Astrocyte (in vitro differentiated cells and primary cell): ENCODE results near the gene ULBP3. TPM values are rescaled to one million over a fixed set of nuclear protein-coding genes. Genes with fewer than 3 reads are reported as not detected.

Experiments used
- DNase-seq: peaks from one replicate; pipeline ENCODE4 v3.0.0-alpha.2; 2010; ENCODE audit warnings: low read depth
- FAIRE-seq: peaks from 2 replicates; lab custom pipeline; 2011; peaks lifted over from hg19 to GRCh38; lab: Jason Lieb, UNC
- H2AFZ ChIP-seq: 2 replicates; pipeline ENCODE4 v1.6.0; 2012; ENCODE audit warnings: low read depth, low read length, inconsistent platforms
- H3K27ac ChIP-seq: 2 replicates; pipeline ENCODE4 v1.5.1; 2011; ENCODE audit warnings: low read depth, low read length, inconsistent platforms
- H3K27me3 ChIP-seq: 2 replicates; pipeline ENCODE4 v1.6.0; 2011; ENCODE audit warnings: low read length, inconsistent platforms; ENCODE audit not compliant: insufficient read depth
- H3K36me3 ChIP-seq: 2 replicates; pipeline ENCODE4 v1.5.1; 2011; ENCODE audit warnings: low read length, inconsistent platforms; ENCODE audit not compliant: insufficient read depth
- H3K4me1 ChIP-seq: 2 replicates; pipeline ENCODE4 v1.5.1; 2011; ENCODE audit warnings: low read length, inconsistent platforms; ENCODE audit not compliant: insufficient read depth
- H3K4me2 ChIP-seq: 2 replicates; pipeline ENCODE4 v1.6.0; 2012; ENCODE audit warnings: low read length, inconsistent platforms
- H3K4me3 ChIP-seq: 2 replicates; pipeline ENCODE4 v1.5.1; 2011; ENCODE audit warnings: low read depth, mild to moderate bottlenecking, low read length, inconsistent platforms; ENCODE audit not compliant: insufficient read depth
- H3K79me2 ChIP-seq: 2 replicates; pipeline ENCODE4 v1.6.0; 2012; ENCODE audit warnings: mild to moderate bottlenecking, low read length, inconsistent platforms; ENCODE audit not compliant: insufficient read depth
- H3K9ac ChIP-seq: 2 replicates; pipeline ENCODE4 v1.6.0; 2012; ENCODE audit warnings: mild to moderate bottlenecking, low read length, inconsistent platforms
- H3K9me3 ChIP-seq: 2 replicates; pipeline ENCODE4 v1.5.1; 2012; ENCODE audit warnings: low read depth, mild to moderate bottlenecking, low read length, inconsistent platforms; ENCODE audit not compliant: insufficient read depth
- H4K20me1 ChIP-seq: 2 replicates; pipeline ENCODE4 v1.6.0; 2012; ENCODE audit warnings: low read length, inconsistent platforms; ENCODE audit not compliant: insufficient read depth
- H3K27ac Mint-ChIP-seq: one replicate; pipeline ENCODE4 v1.8.0; 2021; ENCODE audit warnings: mild to moderate bottlenecking, mixed read lengths; ENCODE audit not compliant: unreplicated experiment
- H3K27me3 Mint-ChIP-seq: one replicate; pipeline ENCODE4 v1.8.0; 2021; ENCODE audit warnings: low read depth, mixed read lengths; ENCODE audit not compliant: unreplicated experiment
- H3K36me3 Mint-ChIP-seq: one replicate; pipeline ENCODE4 v1.8.0; 2021; ENCODE audit warnings: low read depth, mixed read lengths; ENCODE audit not compliant: unreplicated experiment
- H3K4me1 Mint-ChIP-seq: one replicate; pipeline ENCODE4 v1.8.0; 2021; ENCODE audit warnings: low read depth, mixed read lengths; ENCODE audit not compliant: unreplicated experiment
- H3K4me3 Mint-ChIP-seq: one replicate; pipeline ENCODE4 v1.8.0; 2021; ENCODE audit warnings: mild to moderate bottlenecking, moderate library complexity, mixed read lengths; ENCODE audit not compliant: unreplicated experiment
- H3K9me3 Mint-ChIP-seq: one replicate; pipeline ENCODE4 v1.8.0; 2021; ENCODE audit warnings: mild to moderate bottlenecking, mixed read lengths; ENCODE audit not compliant: unreplicated experiment
- EZH2 ChIP-seq: IDR thresholded peaks from 2 replicates; pipeline ENCODE4 v1.6.1; 2012; ENCODE audit warnings: mild to moderate bottlenecking, low read length, inconsistent platforms; ENCODE audit not compliant: insufficient read depth
- total RNA-seq: library from RNA; stranded (reverse); gene quantifications from 2 replicates; pipeline ENCODE4 v1.2.1, GENCODE V29; 2021
- TF ChIP-seq, protein P1 (sequence below): IDR thresholded peaks from 2 replicates; pipeline ENCODE4 v1.5.1; 2011; ENCODE audit warnings: low read depth, mild to moderate bottlenecking, inconsistent platforms, low read length, moderate library complexity; ENCODE audit not compliant: insufficient read depth

Gene ULBP3
- total RNA-seq, 1 donor from 2014 or later: 14.7 TPM

DNA sequence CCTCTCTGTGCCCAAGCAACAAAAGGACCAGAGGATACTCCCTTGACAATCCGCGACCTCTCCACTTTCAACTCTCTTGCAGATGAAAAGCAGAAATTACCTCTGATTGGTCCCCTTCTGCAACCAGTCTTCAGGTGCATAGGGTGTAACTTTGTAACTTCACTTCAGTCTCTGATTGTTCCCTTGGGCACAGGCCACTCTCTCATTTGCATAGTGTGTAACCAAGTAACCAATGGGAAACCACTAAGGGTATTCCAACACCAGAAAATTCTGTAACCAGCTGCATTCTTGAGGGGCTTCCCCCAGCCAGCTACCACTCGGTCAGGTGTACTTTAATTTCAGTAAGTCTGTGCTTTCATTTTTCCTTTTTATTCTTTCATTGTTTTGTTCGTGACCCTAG lies 39.2 kb downstream of the ULBP3 start:
- Mint-ChIP-seq H3K4me3 (no peak overlapping the region), H3K36me3 (peaks cover 2% of the 10 kb centered on the region), H3K9me3 (peaks cover 7% of the 10 kb centered on the region), H3K4me1 (peaks cover 9% of the 10 kb centered on the region), H3K27ac (no peak overlapping the region), H3K27me3 (peaks cover 77% of the 10 kb centered on the region)
- Histone ChIP-seq H3K4me1 (peaks cover 4% of the 10 kb centered on the region), H3K4me2 (no peak overlapping the region), H3K9me3 (no peaks in the 10 kb centered on the region), H3K27ac (no peak overlapping the region), H2AFZ (no peak overlapping the region), H3K9ac (no peak overlapping the region), H3K36me3 (no peaks in the 10 kb centered on the region), H3K27me3 (peaks cover 29% of the 10 kb centered on the region), H3K79me2 (no peaks in the 10 kb centered on the region), H3K4me3 (no peak overlapping the region), H4K20me1 (no peaks in the 10 kb centered on the region)
- no peak for DNase-seq
- TF ChIP-seq EZH2: no peak
- TF ChIP-seq, protein P1, sequence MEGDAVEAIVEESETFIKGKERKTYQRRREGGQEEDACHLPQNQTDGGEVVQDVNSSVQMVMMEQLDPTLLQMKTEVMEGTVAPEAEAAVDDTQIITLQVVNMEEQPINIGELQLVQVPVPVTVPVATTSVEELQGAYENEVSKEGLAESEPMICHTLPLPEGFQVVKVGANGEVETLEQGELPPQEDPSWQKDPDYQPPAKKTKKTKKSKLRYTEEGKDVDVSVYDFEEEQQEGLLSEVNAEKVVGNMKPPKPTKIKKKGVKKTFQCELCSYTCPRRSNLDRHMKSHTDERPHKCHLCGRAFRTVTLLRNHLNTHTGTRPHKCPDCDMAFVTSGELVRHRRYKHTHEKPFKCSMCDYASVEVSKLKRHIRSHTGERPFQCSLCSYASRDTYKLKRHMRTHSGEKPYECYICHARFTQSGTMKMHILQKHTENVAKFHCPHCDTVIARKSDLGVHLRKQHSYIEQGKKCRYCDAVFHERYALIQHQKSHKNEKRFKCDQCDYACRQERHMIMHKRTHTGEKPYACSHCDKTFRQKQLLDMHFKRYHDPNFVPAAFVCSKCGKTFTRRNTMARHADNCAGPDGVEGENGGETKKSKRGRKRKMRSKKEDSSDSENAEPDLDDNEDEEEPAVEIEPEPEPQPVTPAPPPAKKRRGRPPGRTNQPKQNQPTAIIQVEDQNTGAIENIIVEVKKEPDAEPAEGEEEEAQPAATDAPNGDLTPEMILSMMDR: no peak
- FAIRE-seq: no peak

DNA sequence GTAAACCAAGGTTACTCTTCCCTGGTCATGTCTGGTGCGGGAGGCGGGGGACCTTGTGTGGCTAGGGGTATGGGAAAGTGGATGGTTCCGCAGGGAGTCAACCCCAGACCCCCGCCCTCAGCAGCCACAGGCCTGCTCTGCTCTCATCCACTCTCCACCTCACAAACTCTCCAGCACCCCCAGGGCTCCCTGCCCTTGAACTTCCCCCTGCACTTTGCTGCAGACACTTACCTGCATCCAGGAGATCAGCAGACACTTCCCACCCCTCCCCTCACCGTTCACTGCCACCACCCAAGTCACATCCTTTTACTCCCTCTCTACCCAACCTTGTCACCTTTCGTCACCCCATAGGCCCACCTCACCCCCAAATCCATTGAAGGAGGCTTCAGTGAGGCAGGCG lies 39.6 kb downstream of the ULBP3 start:
- no peak overlapping the region for H3K4me3 Mint-ChIP-seq
- H3K27ac ChIP-seq: no peak overlapping the region
- peaks cover 7% of the 10 kb centered on the region for H3K9me3 Mint-ChIP-seq
- DNase-seq: no peak
- peaks cover 73% of the 10 kb centered on the region for H3K27me3 Mint-ChIP-seq
- H3K27ac Mint-ChIP-seq: no peak overlapping the region
- H3K4me1 Mint-ChIP-seq: peaks cover 9% of the 10 kb centered on the region
- H3K4me1 ChIP-seq: peaks cover 4% of the 10 kb centered on the region
- no peak overlapping the region for H2AFZ ChIP-seq
- H3K27me3 ChIP-seq: peaks cover 29% of the 10 kb centered on the region
- H3K36me3 Mint-ChIP-seq: peaks cover 2% of the 10 kb centered on the region
- no peaks in the 10 kb centered on the region for H4K20me1 ChIP-seq
- no peaks in the 10 kb centered on the region for H3K36me3 ChIP-seq
- no peak for FAIRE-seq
- no peak overlapping the region for H3K4me3 ChIP-seq
- TF ChIP-seq, protein P1: no peak
- no peak for TF ChIP-seq EZH2
- H3K9me3 ChIP-seq: no peaks in the 10 kb centered on the region
- H3K79me2 ChIP-seq: no peaks in the 10 kb centered on the region
- no peak overlapping the region for H3K4me2 ChIP-seq
- no peak overlapping the region for H3K9ac ChIP-seq

DNA sequence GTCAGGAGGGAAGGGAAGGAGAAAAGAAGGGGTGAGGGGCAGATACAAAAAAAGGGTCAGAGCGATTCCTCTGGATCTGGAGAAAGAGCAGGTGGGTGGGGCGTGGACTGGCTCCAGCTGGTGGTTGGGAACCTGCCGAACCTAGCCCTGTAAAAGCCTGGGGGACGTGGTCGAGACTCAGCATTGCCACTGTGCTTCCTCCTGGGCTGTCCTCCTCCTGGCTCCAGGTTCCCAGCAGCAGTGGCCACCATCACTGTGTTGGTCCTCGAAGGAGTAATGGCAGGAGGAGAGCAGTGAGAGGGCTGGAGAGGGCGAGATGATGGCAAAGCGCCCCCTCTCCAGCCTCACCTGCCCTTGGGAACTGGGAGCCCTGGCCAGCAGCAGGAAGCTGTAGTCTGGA lies 40.1 kb downstream of the ULBP3 start:
- H3K27me3 Mint-ChIP-seq: peaks cover 71% of the 10 kb centered on the region

More for the DNA sequence above, 40.1 kb downstream of the ULBP3 start:
- H4K20me1 ChIP-seq: no peaks in the 10 kb centered on the region
- peaks cover 29% of the 10 kb centered on the region for H3K27me3 ChIP-seq
- FAIRE-seq (no peak), DNase-seq (no peak)
- H3K4me2 ChIP-seq: no peak overlapping the region
- no peak overlapping the region for H3K27ac Mint-ChIP-seq
- peaks cover 7% of the 10 kb centered on the region for H3K9me3 Mint-ChIP-seq
- no peak overlapping the region for H3K4me3 Mint-ChIP-seq
- no peak overlapping the region for H3K4me3 ChIP-seq
- H3K79me2 ChIP-seq: no peaks in the 10 kb centered on the region
- no peak overlapping the region for H2AFZ ChIP-seq
- no peaks in the 10 kb centered on the region for H3K9me3 ChIP-seq
- H3K9ac ChIP-seq: no peak overlapping the region
- peaks cover 2% of the 10 kb centered on the region for H3K36me3 Mint-ChIP-seq
- H3K4me1 Mint-ChIP-seq: peaks cover 9% of the 10 kb centered on the region
- H3K4me1 ChIP-seq: peaks cover 4% of the 10 kb centered on the region
- no peaks in the 10 kb centered on the region for H3K36me3 ChIP-seq
- H3K27ac ChIP-seq: no peak overlapping the region
- TF ChIP-seq, protein P1: no peak
- no peak for TF ChIP-seq EZH2
